AG04450 (cell line): ENCODE measurements around the gene THAP4. TPM values are rescaled to one million over a fixed set of nuclear protein-coding genes. Genes with fewer than 3 reads are reported as not detected.

ENCODE experiments used
- CTCF ChIA-PET: fragments of 300-600, 350-600 bp; formaldehyde crosslinking; extraction: SDS; loops from one replicate; lab custom pipeline; 2022; ENCODE audit warnings: antibody characterized with exemption, inconsistent platforms; lab: Charles Lee
- POLR2A ChIA-PET: fragments of 350-600 bp; formaldehyde crosslinking; extraction: SDS; loops from one replicate; lab custom pipeline; 2021; ENCODE audit warnings: antibody characterized with exemption, inconsistent platforms; lab: Yijun Ruan, JAX
- DNase-seq: peaks from one replicate; pipeline ENCODE4 v3.0.0-alpha.2; 2011; ENCODE audit warnings: low read depth, low spot score
- H3K27ac ChIP-seq: one replicate; pipeline ENCODE4 v1.5.1; 2012; ENCODE audit warnings: low read depth, low read length, control low read depth
- H3K27me3 ChIP-seq: one replicate; pipeline ENCODE4 v1.6.0; 2012; ENCODE audit warnings: low read length; ENCODE audit not compliant: control insufficient read depth, insufficient read depth
- H3K4me3 ChIP-seq: 2 replicates; pipeline ENCODE4 v1.5.1; 2011; ENCODE audit warnings: mild to moderate bottlenecking, low read depth, low read length, control low read depth
- H3K9me3 ChIP-seq: 2 replicates; pipeline ENCODE4 v1.5.1; 2012; ENCODE audit warnings: low read length; ENCODE audit not compliant: control insufficient read depth, insufficient read depth
- CTCF ChIP-seq: IDR thresholded peaks from 2 replicates; pipeline ENCODE4 v1.5.1; 2011; ENCODE audit warnings: low read depth, low read length, control low read depth, inconsistent platforms
- polyA plus RNA-seq: library from polyadenylated mRNA; depleted of rRNA; stranded (reverse); fragments of >200 nt; gene quantifications from 2 replicates; pipeline ENCODE4 v1.2.3, GENCODE V29; 2011

THAP4 gene
- polyA plus RNA-seq, 1 experiment = 23.7 TPM

GRCh38 chr2:241579281-241579680 is 57.7 kb downstream of the THAP4 start:
- Histone ChIP-seq H3K9me3 (peaks cover 34% of the 10 kb centered on the region), H3K27me3 (no peaks in the 10 kb centered on the region), H3K4me3 (no peak overlapping the region), H3K27ac (no peak overlapping the region)
- ChIA-PET POLR2A (no interaction called here), CTCF (interaction anchor here (0.6 kb wide), 1 partner anchor 79 kb away, joined by 4 read pairs; no protein-coding TSS in a partner anchor)
- DNase-seq = no peak
- TF ChIP-seq CTCF = no peak

- DNase-seq = peak; percentile 26
- Histone ChIP-seq H3K27ac (no peak overlapping the region), H3K27me3 (no peaks in the 10 kb centered on the region), H3K4me3 (no peak overlapping the region), H3K9me3 (peaks cover 17% of the 10 kb centered on the region)
- ChIA-PET POLR2A (no interaction called here), CTCF (no interaction called here)
- no peak for TF ChIP-seq CTCF
Observed at GRCh38 chr2:241577413-241578122, 59.4 kb downstream of the THAP4 start.

- ChIA-PET POLR2A (interaction anchor here (1.2 kb wide), 1 partner anchor 17 kb away, joined by 6 read pairs; no protein-coding TSS in a partner anchor), CTCF (no interaction called here)
- Histone ChIP-seq H3K27me3 (no peaks in the 10 kb centered on the region), H3K27ac (no peak overlapping the region), H3K9me3 (peaks cover 9% of the 10 kb centered on the region), H3K4me3 (no peak overlapping the region)
- no peak for TF ChIP-seq CTCF
- DNase-seq = no peak
Observed at GRCh38 chr2:241576293-241576654, 60.7 kb downstream of the THAP4 start.

GRCh38 chr2:241575624-241576292 is 61.2 kb downstream of the THAP4 start:
- no peak overlapping the region for H3K27ac ChIP-seq
- TF ChIP-seq CTCF = no peak
- no peaks in the 10 kb centered on the region for H3K27me3 ChIP-seq
- ChIA-PET CTCF (no interaction called here), POLR2A (interaction anchor here (1.2 kb wide), 1 partner anchor 18 kb away, joined by 6 read pairs; no protein-coding TSS in a partner anchor)
- no peak for DNase-seq
- no peak overlapping the region for H3K4me3 ChIP-seq
- peaks cover 9% of the 10 kb centered on the region for H3K9me3 ChIP-seq
